T47D (cell line): Measurements from ENCODE around the gene DMKN.

Source experiments
- DNase-seq, 2 experiments: peaks; one replicate each; pipeline versions ENCODE4 v3.0.0 to v3.0.0-alpha.2; 2011 to 2012; ENCODE audit warnings: low read depth in 1 of 2, low spot score in 1 of 2
- JUND ChIP-seq: IDR thresholded peaks from 2 replicates; pipeline ENCODE4 v1.6.1; 2012; ENCODE audit warnings: low read depth
- in situ Hi-C: cut with HindIII; loops from 2 replicates; pipeline ENCODE4 v1.10.0; 2016; ENCODE audit warnings: low sequenced_read_pairs, low pct_unique_long_range_greater_than_20kb

The DMKN gene

DNA sequence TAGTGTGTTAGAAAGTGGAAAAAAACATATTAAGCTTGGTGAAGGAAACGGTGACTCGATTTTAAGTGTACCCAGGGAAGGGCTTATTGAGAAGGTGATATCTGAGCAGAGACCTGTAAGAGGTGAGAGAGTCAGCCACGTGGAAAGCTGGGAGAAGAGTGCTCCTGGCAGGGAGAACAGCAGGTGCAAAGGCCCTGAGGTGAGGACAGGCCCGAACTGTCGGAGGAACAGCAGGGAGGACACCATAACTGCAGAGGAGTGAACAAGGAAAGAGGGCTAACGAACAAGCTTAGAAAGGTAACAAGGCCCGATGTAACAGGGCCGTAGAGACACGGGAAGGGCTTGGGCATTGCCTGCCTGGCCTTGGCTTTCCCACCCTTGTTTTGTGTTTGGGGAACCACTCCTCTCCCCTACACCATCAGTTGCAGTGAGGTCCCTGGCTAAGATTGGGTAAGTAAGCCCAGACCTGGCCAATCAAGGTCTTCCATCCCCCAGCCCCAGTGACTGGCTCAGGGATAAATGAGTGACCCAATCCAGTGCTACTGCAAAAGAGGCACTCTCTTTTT lies 42.7 kb upstream of the DMKN start:
- DNase-seq: no peak
- in situ Hi-C loops: no loop called here
- no peak for TF ChIP-seq JUND

DNA sequence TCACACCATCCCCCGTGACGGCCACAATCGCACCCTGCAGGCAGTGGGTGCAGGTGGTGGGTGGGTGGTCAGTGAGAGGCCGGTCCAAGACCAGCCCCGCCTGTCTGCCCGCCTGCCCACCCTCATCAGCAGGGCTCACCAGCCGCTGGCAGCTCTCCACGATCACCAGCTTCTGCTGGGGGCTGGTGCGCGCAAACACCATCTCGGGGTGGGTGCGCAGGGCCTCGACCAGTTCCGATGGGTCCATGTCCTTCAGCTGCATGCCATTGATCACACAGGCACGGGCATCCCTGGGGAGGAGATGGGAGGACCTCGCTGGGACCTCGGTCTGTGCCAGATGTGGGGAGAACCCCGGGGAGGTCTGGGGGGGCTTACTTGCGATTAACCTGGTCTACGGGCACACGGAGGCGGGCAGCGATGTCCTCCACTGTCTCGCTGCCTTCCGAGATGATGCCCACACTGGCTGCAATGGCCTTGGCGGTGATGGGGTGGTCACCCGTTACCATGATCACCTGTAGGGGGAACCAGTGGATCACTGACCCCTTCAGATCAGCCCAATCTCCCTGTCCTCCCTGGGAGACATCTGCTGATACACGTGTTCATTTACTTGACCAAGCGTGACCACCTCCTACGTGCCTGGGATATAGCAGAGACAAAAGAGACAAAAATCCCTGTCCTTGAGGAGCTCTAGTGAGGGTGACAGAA lies 42.0 kb upstream of the DMKN start:
- no peak for TF ChIP-seq JUND
- in situ Hi-C loops: no loop called here
- no peak for DNase-seq

DNA sequence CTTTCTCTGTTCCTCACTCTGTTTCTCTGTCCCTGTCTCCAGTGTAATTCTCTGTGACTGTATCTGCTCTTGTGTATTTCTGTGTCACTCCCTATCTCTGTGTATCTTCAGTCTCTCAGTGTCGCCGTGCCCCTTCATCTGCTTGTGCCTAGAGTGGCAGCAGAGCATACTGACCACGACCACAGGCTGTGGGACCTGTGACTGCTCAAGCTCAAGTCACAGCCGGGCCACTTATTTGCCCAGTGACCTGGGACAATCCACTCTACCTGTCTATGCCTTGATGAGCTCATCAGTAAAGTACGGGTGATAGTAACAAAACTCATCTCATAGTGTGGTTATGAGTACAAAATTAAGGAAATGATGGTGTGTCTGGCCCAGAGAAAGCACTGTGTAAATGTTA lies 40.6 kb upstream of the DMKN start:
- no peak for DNase-seq
- no peak for TF ChIP-seq JUND
- in situ Hi-C loops: no loop called here

DNA sequence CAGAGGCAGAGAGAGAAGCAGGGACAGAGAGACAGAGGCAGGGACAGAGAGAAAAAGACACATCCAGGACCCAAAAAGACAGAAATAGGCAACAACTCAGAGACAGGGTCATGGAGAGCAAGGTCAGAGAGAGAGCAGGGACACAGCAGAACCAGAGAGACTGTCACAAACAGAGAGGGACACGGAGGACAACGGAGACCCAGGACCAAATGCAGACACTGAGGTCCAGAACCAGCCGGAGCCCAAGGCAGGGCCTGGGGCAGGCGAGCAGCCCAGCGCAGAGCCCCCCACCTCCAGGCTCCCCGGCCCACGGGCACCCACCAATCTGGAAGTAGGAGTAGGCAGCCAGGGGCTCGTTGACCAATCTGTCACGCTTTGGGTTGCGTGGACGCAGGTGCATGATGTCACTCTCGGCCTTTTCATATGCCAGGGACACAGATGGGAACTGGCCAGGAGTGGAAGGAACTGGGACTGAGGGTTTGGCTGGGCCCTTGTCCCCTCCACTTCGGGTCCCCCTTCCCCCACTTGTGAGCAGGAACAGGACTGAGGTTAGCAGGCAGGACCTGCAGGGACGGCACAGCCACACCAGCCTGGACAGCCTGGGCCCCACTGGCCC lies 40.0 kb upstream of the DMKN start:
- no peak for DNase-seq
- in situ Hi-C loops: no loop called here
- TF ChIP-seq JUND: no peak

DNA sequence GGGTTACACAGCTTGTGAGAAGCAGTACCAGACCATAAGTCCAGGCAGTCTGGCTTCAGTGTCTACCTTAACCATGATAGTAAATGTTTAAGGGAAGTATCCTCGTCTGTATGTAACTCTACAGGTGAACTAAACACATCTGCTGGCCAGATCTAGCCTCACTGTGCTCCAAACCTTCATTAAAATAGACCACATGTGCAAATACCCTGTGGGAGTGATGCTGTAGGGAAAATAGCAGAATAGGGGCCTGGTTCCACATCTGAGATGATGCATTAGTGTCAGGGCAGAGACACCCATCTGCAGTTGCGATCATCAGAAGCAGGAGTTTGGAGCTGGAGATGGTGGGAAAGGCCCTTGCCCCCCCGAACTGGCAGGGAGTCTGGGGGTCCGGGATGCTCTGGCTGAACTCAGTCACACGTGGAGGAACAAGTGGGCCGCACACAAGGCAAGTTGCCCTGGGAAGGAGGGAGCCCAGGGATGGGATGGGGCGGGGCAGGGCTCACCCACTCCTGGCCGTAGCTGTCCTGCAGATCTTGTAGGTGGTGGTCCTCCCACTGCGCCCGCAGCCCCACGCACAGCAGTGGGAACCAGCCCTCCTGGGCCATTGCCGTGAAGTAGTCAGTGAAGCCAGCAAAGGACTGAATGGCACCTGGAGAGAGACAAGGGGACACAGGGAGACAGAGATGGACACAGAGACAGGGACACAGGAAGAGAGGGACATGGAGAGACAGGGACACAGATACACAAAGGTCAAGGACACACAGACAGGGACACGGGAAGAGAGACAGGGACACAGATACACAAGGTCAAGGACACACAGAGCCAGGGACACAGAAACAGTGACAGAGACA lies 39.3 kb upstream of the DMKN start:
- TF ChIP-seq JUND: no peak
- no peak for DNase-seq
- in situ Hi-C loops: no loop called here

DNA sequence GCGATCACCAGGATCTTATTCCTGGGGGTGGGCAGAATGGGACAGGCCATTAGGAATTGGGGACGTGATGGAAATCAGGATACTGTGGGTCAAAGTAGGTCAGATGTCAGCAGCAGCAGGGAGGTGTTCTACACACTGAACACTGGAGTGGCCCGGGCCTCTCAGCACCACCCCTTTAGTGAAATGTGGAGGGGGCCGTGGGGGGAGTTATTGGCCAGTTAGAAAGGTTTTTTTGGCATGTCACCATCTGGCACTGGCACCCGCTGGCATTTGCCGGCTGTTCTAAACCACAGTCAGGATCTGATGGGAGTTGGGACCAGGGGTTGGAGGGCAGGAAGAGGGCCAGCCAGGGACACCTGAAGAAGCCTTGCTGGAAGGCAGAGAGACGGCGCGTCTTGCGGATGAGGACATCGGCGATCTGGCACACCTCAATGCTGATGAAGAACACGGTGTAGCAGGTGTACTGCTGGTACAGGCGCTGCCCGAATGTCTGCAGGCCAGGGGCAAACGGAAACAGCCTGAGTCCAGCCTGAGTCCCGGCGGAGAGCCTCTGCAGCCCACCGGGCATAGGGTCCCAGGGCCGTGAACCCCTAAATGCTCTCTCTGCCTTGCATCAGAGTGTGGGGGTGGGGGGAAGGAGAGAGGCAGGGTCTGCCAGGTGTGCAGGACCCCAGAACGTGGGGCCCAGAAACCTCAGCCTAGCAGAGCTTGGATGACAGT lies 37.8 kb upstream of the DMKN start:
- DNase-seq: no peak
- no peak for TF ChIP-seq JUND
- in situ Hi-C loops: no loop called here

DNA sequence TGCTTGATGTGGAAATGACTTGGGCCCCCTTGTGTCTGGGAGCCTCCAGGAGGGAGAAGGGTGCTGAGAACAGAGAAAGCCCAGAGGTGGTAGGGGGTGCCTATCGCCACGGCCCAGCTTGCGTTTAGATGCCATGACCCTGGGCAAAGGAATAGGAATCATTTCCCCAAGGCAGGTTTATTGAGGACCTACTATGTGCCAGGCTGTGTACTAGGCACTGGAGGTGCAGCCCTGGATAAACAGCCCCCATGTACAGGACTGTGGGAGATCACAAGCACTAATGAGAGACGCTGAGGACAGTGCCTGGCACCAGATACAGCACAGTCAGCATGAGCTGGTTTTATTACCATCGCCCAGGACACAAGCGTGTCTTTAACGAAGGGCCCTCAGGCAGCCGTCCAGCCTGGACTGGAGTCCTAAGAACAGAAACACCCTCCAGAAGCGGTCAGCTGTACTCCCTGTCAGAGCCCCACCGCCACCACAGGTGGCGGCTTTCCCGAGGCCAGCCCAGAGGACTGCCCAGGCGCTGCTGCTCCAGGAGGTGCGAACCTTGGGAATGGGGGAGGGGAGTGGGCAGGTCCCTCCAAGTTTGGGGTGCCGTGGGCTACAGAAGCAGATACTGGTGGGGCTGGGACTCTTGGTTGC lies 36.6 kb upstream of the DMKN start:
- DNase-seq: no peak
- no peak for TF ChIP-seq JUND
- in situ Hi-C loops: no loop called here

DNA sequence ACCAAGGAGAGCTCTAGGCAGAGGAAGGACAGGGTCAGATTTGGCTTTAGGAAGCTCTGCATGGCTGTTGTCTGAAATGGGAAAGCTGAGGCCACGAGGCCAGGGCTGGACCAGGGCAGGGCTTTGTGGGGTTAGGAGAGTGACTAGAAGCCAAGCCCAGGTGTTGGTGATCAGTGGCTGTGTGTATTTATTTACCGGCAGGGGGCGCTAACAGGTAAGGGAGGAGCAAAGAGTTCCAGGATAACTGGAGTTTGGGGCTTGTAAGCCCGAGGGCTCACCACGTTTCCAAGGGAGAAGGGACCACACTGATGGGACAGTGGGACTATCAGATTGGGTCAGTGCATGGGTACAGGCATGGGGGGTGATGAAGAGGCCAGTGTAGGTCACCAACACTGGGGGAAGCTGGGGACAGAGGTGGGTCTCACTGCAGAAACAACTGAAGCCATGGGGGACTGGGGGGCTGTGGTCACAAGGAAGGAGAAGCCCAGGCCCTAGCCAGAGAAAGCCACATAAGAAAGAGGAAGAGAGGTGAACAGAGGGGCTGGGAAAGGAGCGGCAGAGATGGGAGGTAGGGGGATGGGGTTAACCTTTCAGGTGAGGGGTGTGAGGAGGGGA lies 35.8 kb upstream of the DMKN start:
- in situ Hi-C loops: no loop called here
- no peak for TF ChIP-seq JUND
- DNase-seq: peak; percentile 63 to 79

DNA sequence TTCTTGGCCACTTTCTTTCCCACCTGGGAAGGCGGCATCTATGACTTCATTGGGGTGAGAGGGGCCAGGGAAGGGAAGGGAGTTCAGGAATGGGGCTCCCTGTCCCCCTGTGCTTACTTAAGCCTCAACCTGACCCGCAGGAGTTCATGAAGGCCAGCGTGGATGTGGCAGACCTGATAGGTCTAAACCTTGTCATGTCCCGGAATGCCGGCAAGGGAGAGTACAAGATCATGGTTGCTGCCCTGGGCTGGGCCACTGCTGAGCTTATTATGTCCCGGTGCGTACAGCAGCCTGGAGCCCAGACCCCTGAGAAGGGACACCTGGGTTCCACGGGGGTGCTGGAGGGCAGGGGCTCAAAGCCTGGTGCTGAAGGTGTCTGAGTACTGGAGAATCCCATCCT lies 33.1 kb upstream of the DMKN start:
- no peak for TF ChIP-seq JUND
- in situ Hi-C loops: no loop called here
- DNase-seq: no peak

DNA sequence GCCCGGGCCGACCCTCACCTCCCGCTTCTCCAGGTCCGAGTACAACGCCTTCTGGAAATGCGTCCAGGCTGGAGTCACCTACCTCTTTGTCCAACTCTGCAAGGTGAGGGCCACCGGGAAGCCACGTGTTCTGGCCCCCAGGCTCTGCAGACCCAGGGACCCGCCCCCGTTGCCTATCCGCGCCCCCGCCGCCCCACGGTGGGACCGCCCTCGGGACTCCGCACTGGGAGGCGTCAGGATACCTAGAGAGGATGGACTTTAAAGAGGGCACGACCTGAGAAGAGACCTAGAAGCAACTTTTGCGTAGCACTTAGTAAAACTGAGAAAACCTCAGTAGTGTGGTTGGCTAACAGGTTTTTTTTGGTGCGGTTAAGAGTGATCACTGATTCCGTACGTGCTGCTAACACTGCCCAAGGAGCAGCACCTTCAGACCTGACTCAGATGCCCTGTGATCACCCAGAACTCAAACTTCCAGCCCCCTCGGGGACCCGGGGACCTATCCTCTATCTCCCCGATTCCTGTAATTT lies 32.5 kb upstream of the DMKN start:
- DNase-seq: peak; percentile 25 to 48
- no peak for TF ChIP-seq JUND
- in situ Hi-C loops: no loop called here
